Breast epithelium (tissue), 3 donors: ENCODE results near the gene KLHL22.

ENCODE experiments used
- POLR2A ChIP-seq: fragments of 450-650 bp; IDR thresholded peaks from one replicate; pipeline ENCODE4 v1.6.1; 2016; ENCODE audit warnings: antibody characterized with exemption, mild to moderate bottlenecking, moderate library complexity
- POLR2AphosphoS5 ChIP-seq, 3 donors: sonication (generic); formaldehyde crosslinking; IDR thresholded peaks; one replicate each; pipeline ENCODE4 v1.6.1; 2017; ENCODE audit warnings: antibody characterized with exemption in 3 of 3
- TF ChIP-seq, protein P1 (sequence below), 3 donors: fragments of 450-650 bp; IDR thresholded peaks; one replicate each; pipeline ENCODE4 v1.5.1; 2016 to 2017; ENCODE audit warnings: antibody characterized with exemption in 3 of 3, mild to moderate bottlenecking in 3 of 3, moderate library complexity in 3 of 3

DNA sequence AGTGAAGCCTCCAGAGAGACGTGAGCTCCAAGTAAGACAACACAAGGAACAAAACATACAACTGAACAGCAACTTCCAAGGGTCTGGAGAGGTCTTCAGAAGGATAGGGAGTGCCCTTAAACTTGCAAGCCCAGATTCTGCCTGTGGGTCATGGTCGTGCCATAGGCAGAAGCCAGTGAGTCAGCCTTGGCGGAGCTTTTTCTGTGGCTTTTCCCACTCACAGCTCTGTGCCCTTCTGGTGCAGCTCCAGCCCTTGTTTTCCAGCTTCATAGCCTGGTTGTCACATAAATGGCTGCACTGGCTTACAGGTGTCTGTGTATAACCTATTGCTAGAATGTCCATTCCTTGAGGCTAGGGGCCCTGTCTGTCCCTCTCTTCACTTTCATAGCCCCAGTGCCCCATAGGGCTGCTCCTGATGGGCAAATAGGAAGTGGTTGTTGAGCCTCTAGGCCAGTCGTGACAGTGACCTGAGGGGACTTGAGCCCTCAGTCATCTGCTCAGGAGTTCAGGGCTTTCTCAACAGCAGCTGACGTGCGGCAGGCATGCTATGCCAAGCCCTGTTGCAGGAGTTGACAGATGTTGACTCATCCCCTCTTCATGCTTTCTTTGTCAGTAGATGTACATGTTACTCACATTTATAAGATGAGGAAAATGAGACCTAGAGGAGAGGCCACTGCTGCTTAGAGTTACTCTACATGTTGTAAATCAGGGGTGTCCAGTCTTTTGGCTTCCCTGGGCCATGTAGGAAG is 19.2 kb upstream of the KLHL22 start:
- TF ChIP-seq, protein P1, sequence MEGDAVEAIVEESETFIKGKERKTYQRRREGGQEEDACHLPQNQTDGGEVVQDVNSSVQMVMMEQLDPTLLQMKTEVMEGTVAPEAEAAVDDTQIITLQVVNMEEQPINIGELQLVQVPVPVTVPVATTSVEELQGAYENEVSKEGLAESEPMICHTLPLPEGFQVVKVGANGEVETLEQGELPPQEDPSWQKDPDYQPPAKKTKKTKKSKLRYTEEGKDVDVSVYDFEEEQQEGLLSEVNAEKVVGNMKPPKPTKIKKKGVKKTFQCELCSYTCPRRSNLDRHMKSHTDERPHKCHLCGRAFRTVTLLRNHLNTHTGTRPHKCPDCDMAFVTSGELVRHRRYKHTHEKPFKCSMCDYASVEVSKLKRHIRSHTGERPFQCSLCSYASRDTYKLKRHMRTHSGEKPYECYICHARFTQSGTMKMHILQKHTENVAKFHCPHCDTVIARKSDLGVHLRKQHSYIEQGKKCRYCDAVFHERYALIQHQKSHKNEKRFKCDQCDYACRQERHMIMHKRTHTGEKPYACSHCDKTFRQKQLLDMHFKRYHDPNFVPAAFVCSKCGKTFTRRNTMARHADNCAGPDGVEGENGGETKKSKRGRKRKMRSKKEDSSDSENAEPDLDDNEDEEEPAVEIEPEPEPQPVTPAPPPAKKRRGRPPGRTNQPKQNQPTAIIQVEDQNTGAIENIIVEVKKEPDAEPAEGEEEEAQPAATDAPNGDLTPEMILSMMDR (IDR thresholded peaks at IDR 0.05): no peak
- no peak for TF ChIP-seq POLR2AphosphoS5 (IDR thresholded peaks at IDR 0.05)
- no peak for TF ChIP-seq POLR2A
